HG02885 (cell line): ENCODE measurements around the gene HEXB.
"Not testable (repeated sequence)": the region's sequence is repeated elsewhere in the genome, so short reads cannot be mapped to it uniquely, and the experiment has no call there.

Source experiments
- ATAC-seq: cut with Tn5 transposase; IDR thresholded peaks from one replicate; pipeline ENCODE4 v1.9.1; 2021; ENCODE audit warnings: mild to moderate bottlenecking; ENCODE audit not compliant: unreplicated experiment, poor library complexity

The HEXB gene

DNA sequence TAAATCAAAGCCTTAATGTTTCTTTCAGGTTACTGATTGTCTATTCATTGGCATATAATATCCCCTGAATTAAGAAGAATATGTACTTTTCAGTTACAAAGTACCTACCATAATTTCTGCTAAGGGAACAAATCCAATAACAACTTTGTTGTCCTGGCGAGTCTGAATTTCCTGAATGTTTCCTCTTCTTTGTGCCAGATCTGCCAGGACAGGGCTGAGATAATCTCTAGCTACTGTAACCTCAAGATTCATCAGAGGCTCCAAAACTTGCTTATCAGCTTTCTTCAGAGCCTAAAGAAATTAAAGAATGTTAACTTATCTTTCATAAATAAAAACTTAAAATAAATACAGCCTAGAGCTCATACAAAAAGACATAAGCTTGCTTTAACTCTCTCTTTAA lies 37.2 kb downstream of the HEXB start:
- ATAC-seq: no peak

DNA sequence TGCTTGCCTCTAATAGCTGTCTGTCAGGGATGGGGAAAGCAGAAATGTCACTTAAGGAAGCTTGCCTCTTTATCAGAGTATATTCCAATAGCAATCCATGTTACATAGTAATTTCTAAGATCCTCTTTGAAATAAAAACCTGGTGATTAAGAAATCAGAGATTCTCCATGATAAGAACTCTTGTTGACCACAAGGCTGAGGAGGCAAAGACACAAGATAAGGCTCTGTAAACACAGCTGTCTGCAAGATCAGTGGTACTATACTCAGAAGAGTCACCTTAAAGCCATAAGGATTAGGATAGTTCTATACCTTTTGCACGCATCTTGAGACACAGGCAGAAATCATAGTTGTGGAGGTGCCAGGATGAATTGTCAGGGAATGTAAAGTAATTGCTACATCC lies 40.3 kb downstream of the HEXB start:
- ATAC-seq: no peak

DNA sequence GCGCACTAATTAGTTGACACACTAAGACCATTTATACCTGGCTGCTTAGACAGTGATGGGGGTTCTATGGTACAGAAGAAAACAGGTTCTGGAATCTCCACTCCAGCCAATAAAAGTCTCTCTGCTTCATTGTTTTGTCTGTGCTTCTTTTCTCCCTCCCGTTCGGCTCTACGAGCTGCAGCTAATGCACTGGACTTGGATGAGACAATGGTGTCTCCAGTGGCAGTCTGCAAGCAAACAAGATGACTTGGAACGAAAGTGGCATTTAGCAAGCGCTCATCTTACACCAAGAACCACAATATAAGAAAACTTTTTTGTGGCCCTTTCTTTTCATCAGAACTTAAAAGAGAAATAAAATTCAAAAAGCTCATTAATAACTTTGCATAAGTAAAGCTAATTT lies 51.7 kb downstream of the HEXB start:
- ATAC-seq: no peak

DNA sequence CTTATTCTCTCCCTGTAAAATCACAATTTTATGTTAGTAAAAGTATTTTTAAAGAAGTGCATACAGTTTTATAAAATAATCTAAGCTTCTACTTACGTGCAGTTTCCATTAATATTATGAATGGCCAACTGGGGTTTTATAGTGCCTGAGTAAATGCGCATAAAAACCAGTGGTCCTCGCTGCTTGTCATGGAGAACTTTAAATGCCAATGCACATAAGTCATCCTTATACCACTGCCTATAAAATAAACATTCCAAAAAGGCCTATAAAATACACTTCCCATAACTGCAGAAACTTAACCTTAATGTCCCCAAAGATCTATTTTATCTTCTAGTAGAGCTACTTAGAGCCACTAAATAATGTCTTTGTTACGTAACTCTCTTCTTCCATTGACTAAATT lies 53.4 kb downstream of the HEXB start:
- no peak for ATAC-seq

DNA sequence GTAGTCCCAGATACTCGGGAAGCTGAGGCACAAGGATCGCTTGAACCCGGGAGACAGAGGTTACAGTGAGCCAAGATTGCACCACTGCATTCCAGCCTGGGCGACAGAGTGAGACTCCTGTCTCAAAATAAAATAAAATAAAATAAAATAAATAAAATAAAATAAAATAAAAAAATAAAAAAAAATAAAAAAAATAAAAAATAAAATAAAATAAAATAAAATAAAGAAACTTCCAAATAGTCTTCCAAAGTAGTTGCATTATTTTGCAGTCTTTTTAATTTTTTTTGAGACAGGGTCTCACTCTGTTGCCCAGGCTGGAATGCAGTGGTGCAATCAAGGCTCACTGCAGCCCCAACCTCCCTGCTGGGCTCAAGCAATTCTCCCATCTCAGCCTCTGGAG lies 63.7 kb downstream of the HEXB start:
- ATAC-seq: not testable (repeated sequence)

DNA sequence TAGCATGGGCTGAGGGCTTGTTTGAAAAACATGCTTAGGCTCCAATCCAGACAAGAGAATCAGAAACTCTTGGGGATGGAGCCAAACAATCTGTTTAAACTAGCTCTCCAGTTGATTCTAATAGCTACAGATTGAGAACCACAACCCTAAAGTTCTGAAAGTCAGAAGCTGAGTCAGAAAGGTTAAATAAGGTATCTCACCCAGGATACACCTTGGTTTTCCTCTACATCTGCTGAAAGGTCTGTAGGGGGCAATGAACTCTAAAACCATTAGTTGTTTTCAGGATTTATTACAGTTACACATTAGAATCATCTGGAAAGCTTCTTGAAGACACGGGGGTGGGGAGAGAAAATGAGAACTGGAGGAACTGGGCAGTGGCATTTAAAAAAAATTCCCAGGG lies 76.2 kb downstream of the HEXB start:
- no peak for ATAC-seq

DNA sequence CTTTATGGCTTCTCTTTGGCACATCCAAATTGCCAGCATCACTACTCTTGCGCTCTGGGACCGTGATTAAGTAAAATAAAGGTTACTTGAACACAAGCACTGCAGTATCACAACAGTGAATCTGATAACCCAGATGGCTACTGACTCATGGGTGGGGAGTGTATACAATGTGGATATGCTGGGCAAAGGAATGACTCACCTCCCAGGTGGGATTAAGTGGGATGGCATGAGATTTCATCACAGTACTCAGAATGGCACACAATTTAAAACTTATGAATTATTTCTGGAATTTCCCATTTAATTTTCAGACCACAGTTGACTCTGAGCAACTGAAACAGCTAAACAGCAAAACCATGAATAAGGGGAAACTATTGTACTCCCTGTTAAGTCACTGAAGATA lies 77.6 kb downstream of the HEXB start:
- ATAC-seq: no peak

DNA sequence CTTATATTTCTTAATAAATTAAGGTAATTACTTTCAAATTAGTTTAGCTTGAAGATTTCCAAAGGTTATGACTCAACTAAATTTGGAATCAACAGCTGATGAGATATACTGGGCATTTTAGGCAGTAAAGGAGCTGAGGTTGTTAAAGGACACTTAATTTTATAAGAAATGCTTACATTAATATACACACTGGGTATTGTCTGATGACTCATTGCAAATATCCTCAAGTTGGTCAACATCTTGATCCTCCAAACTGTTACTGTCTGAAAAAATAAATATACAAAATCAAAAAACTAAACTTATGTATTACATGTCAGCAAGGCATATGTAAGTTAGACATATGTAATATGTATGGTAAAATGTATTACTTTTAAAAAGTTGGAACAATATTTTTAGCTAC lies 78.5 kb downstream of the HEXB start:
- no peak for ATAC-seq

DNA sequence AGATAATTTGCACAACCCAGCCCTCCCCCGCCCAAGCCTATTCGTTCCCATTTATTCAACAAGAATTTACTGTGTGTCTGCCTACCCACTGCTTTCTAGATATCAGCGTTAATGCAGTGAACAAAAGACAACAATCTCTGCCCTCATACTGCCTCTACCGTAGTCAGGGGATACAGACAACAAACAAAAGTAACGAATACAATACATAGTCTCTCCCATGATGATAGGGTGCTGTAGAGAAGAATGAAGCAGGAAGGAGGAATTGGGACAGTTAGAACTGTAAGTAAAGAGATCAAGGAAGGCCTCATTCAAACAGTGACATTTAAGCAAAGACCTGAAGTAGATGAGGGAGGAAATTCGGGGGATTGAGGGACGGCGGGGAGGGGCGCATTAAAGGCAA lies 80.2 kb downstream of the HEXB start:
- ATAC-seq: no peak

DNA sequence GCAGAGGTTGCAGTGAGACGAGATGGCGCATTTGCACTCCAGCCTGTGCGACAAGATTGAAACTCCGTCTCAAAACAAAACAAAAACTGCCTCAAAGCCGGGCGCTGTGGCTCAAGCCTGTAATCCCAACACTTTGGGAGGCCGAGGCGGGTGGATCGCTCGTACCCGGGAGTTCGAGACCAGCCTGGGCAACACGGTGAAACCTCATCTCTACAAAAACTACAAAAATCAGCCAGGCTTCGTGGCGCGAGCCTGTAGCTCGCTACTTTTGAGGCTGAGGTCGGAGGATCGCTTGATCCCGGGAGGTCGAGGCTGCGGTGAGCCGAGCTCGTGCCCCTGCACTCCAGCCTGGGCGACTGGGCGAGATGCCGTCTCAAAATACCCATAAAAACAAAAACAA lies 80.9 kb downstream of the HEXB start:
- no peak for ATAC-seq

DNA sequence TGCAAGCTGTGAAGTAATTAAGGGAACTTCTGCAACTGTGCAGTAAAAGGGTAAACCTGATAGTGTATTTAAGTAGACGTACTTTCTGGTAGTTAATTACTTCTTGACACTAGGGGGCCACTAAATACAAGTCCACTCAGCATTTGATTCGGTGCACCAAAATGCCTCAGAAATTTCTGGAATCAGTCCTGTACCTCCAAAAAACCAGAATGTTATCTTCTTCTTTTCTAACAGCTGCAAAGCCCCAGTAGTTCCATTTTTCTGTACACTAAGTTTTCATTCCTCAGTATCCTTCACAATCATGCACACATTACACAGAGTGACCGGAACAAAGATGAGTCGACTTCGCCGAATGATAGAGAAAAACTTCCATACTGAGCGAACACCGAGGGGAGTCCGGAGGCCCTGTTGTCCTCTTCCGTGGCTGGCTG lies 81.4 kb downstream of the HEXB start:
- ATAC-seq: peak; percentile 46

DNA sequence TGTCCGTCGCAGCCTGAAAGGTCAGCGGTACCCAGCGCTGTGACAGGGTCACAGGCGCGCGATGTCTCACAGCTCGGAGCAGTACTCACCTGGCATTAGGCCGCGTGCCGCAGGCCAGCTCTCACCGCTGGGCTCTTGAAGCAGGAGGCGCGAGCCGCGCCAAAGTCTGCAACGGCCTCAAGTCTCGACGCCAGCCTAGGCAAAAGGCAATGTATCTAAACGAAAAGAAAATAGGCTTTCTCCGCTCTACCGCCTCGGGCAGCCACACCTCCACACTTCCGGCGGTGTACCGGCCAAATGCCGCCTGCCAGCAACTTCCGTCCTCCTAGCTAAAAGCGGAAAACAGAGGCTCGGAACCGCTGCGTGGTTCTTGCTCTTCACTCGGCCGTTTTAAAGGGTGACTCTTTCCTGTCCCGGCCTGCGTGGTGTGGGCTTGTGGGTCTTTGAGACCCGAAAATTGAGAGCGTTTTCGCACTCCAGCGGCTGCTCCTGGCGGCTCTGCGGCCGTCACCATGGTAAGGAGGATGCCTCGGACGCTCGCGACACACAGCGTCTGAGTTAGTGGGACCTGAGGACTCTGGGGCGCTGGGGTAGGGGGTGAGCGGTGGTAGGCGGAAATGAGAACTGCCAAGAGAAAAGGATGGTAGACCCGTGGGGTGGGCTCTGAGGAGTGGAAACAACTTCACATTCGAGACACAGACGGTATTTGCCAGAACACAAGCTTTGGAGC lies 82.0 kb downstream of the HEXB start, which contains the start of the genes GFM2 and NSA2:
GFM2 (minus strand) TSS at position 269 of the 730 bp plus-strand sequence. CDS start 3,375 bp downstream, outside the sequence.
NSA2 (plus strand) TSS at position 401 of the 730 bp plus-strand sequence; CDS start at position 513, 112 bp downstream.
- peak; percentile 88 for ATAC-seq

DNA sequence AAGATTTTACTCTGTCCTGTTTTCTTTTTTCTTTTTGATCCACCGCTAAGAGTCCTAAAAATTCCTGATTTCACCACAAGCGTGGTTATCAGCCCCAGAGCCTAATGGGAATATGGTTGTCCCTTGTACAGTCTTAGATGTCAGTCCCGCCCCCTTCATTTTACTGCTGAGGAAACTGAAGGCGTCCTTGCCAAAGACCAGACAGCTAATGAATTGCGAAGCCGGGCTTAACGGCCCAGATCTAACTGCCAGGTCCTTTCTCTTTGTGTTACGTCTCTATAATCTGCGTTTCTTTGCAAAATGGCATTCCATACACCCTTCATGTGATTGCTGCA lies 82.5 kb downstream of the HEXB start:
- peak; percentile 21 for ATAC-seq
